K562 (cell line): ENCODE measurements around the gene PIP4K2A. TPM values are rescaled to one million over a fixed set of nuclear protein-coding genes. Genes with fewer than 3 reads are reported as not detected.

Source experiments
- BDP1 ChIP-seq: IDR thresholded peaks from 3 replicates; pipeline ENCODE4 v1.6.1; 2011; ENCODE audit not compliant: insufficient read length, insufficient read depth
- CBFB ChIP-seq: sonication (generic); formaldehyde crosslinking; IDR thresholded peaks from 2 replicates; pipeline ENCODE4 v1.4.0; 2020; ENCODE audit warnings: mild to moderate bottlenecking, missing genetic modification reagents
- CREBBP ChIP-seq: IDR thresholded peaks from one replicate; pipeline ENCODE4 v1.6.1; 2012; ENCODE audit warnings: low read depth, mild to moderate bottlenecking, control low read depth, inconsistent platforms, low read length
- FOXJ3 ChIP-seq: sonication (generic); formaldehyde crosslinking; IDR thresholded peaks from 2 replicates; pipeline ENCODE4 v1.4.0; 2020; ENCODE audit warnings: mild to moderate bottlenecking, missing genetic modification reagents
- KAT2B ChIP-seq: IDR thresholded peaks from one replicate; pipeline ENCODE4 v1.6.1; 2012; ENCODE audit warnings: low read depth, mild to moderate bottlenecking, control low read depth, inconsistent platforms, low read length, moderate library complexity
- MGA ChIP-seq: fragments of 450-650 bp; IDR thresholded peaks from 2 replicates; pipeline ENCODE4 v1.6.1; 2016; ENCODE audit warnings: mild to moderate bottlenecking, moderate library complexity
- NFRKB ChIP-seq: fragments of 450-650 bp; IDR thresholded peaks from 2 replicates; pipeline ENCODE4 v1.6.1; 2016; ENCODE audit warnings: low read depth
- NONO ChIP-seq, 2 experiments: fragments of 200-400 bp in 1 of 2; fragments of 450-650 bp in 1 of 2; formaldehyde crosslinking in 1 of 2; IDR thresholded peaks; 2 replicates each; pipeline ENCODE4 v1.6.1; 2017; ENCODE audit warnings: low read depth in 2 of 2, mild to moderate bottlenecking in 2 of 2, moderate library complexity in 2 of 2, low read length in 1 of 2
- PCBP1 ChIP-seq: fragments of 200-400 bp; formaldehyde crosslinking; IDR thresholded peaks from 2 replicates; pipeline ENCODE4 v1.6.1; 2018; ENCODE audit warnings: mild to moderate bottlenecking, low read depth, low read length; ENCODE audit not compliant: poor library complexity, severe bottlenecking
- PCBP2 ChIP-seq: fragments of 200-400 bp; formaldehyde crosslinking; IDR thresholded peaks from 2 replicates; pipeline ENCODE4 v1.6.1; 2018; ENCODE audit warnings: low read length, low read depth, mild to moderate bottlenecking, moderate library complexity; ENCODE audit not compliant: poor library complexity, severe bottlenecking
- RBM14 ChIP-seq: fragments of 200-400 bp; formaldehyde crosslinking; IDR thresholded peaks from 2 replicates; pipeline ENCODE4 v1.6.1; 2018; ENCODE audit warnings: low read depth, mild to moderate bottlenecking, low read length, moderate library complexity, borderline replicate concordance; ENCODE audit not compliant: insufficient read depth
- ZNF398 ChIP-seq: fragments of 250-450 bp; sonication (Bioruptor Pico); IDR thresholded peaks from 2 replicates; pipeline ENCODE4 v1.8.0; 2021; ENCODE audit warnings: moderate library complexity, mild to moderate bottlenecking, inconsistent platforms
- ZNF561 ChIP-seq: fragments of 450-650 bp; formaldehyde crosslinking; conservative IDR thresholded peaks from 2 replicates; pipeline ENCODE4 v1.4.0; 2020; ENCODE audit warnings: mild to moderate bottlenecking, moderate library complexity
- ZNF586 ChIP-seq: fragments of 450-650 bp; formaldehyde crosslinking; conservative IDR thresholded peaks from 2 replicates; pipeline ENCODE4 v1.4.0; 2020; ENCODE audit warnings: mild to moderate bottlenecking, moderate library complexity
- ZNF696 ChIP-seq: fragments of 250-450 bp; sonication (Bioruptor Pico); conservative IDR thresholded peaks from 2 replicates; pipeline ENCODE4 v1.4.0; 2020; ENCODE audit warnings: mild to moderate bottlenecking, moderate library complexity
- ZZZ3 ChIP-seq: fragments of 450-650 bp; IDR thresholded peaks from 2 replicates; pipeline ENCODE4 v1.6.1; 2016; ENCODE audit warnings: antibody characterized with exemption, mild to moderate bottlenecking, moderate library complexity
- polyA plus RNA-seq, 8 experiments: library from polyadenylated mRNA; depleted of rRNA in 4 of 8; stranded (reverse) in 5 of 8; unstranded in 3 of 8; fragments of >200 nt; fragmentation: Nextera tagmentation in 2 of 8; fragmentation: Illumina TruSeq in 1 of 8; extraction: Ambion mirVana in 2 of 8; extraction: Trizol in 1 of 8; gene quantifications; 2 replicates each; pipeline versions ENCODE4 v1.2.1 to v1.2.3, GENCODE V29; 2011 to 2014; ENCODE audit warnings: inconsistent platforms in 1 of 8, missing spikeins in 1 of 8
- total RNA-seq, 7 experiments: library from RNA; depleted of rRNA in 6 of 7; stranded (reverse); fragments of >200 nt in 6 of 7; fragmentation: Illumina TruSeq in 2 of 7; extraction: Trizol in 2 of 7; gene quantifications; 2 replicates each; pipeline versions ENCODE4 v1.2.1 to v1.2.3, GENCODE V29; 2011 to 2021; ENCODE audit warnings: low replicate concordance in 1 of 7

PIP4K2A gene
- total and polyA plus RNA-seq, 9 of the 15 experiments (the other 6 are each of a cell fraction or from before 2014, with no cell fraction given): 35.6 to 117 (median 71.9) TPM

GRCh38 chr10:22736134-22736533 is 21.8 kb upstream of the PIP4K2A start (continued):
- TF ChIP-seq MGA (no peak), NONO (IDR thresholded peaks at IDR 0.05; ENCODE audit: low read depth in 2 of 2, low read length in 1 of 2) (no peak), PCBP1 (no peak), PCBP2 (no peak), RBM14 (no peak), ZNF696 (CRISPR knock-in tag) (no peak), ZZZ3 (no peak), FOXJ3 (CRISPR knock-in tag) (no peak), KAT2B (no peak), BDP1 (no peak), NFRKB (no peak), CBFB (CRISPR knock-in tag) (no peak), CREBBP (no peak), ZNF586 (CRISPR knock-in tag) (no peak), ZNF398 (CRISPR knock-in tag) (no peak), ZNF561 (no peak)
